NCI-H128 (cell line): Measurements from ENCODE around the gene BANF2.
"Not testable (repeated sequence)": the region's sequence is repeated elsewhere in the genome, so short reads cannot be mapped to it uniquely, and the experiment has no call there.

ENCODE experiments used
- DNase-seq: peaks from one replicate; lab custom pipeline; 2025; ENCODE audit not compliant: unreplicated experiment; lab: John Stamatoyannopoulos, UW

Gene BANF2

GRCh38 chr20:17761604-17762003 is 61.8 kb downstream of the BANF2 start:
- DNase-seq, result no peak

- DNase-seq, result no peak
Measured at GRCh38 chr20:17762243-17762872, 62.6 kb downstream of the BANF2 start.

GRCh38 chr20:17762873-17763557 is 63.2 kb downstream of the BANF2 start:
- DNase-seq, result no peak

GRCh38 chr20:17765017-17765416 is 65.3 kb downstream of the BANF2 start:
- DNase-seq, result no peak

GRCh38 chr20:17765584-17765983 is 65.8 kb downstream of the BANF2 start:
- no peak for DNase-seq

GRCh38 chr20:17766226-17766625 is 66.5 kb downstream of the BANF2 start:
- DNase-seq, result no peak

GRCh38 chr20:17767624-17768023 is 67.9 kb downstream of the BANF2 start:
- no peak for DNase-seq

- DNase-seq, result no peak
Measured at GRCh38 chr20:17768271-17768670, 68.5 kb downstream of the BANF2 start.

GRCh38 chr20:17769716-17770115 is 70.0 kb downstream of the BANF2 start:
- not testable (repeated sequence) for DNase-seq

GRCh38 chr20:17771206-17772004 is 71.6 kb downstream of the BANF2 start:
- DNase-seq, result no peak

GRCh38 chr20:17772005-17772343 is 72.2 kb downstream of the BANF2 start:
- DNase-seq, result no peak

GRCh38 chr20:17773619-17774018 is 73.9 kb downstream of the BANF2 start:
- DNase-seq, result no peak

GRCh38 chr20:17775600-17775999 is 75.8 kb downstream of the BANF2 start:
- DNase-seq, result no peak

- no peak for DNase-seq
Measured at GRCh38 chr20:17776551-17776950, 76.8 kb downstream of the BANF2 start.

- DNase-seq, result not testable (repeated sequence)
Measured at GRCh38 chr20:17779011-17779410, 79.2 kb downstream of the BANF2 start.

GRCh38 chr20:17782768-17783167 is 83.0 kb downstream of the BANF2 start:
- no peak for DNase-seq

- DNase-seq, result no peak
Measured at GRCh38 chr20:17783671-17784070, 83.9 kb downstream of the BANF2 start.

GRCh38 chr20:17785007-17785406 is 85.2 kb downstream of the BANF2 start:
- no peak for DNase-seq
